SK-N-SH (cell line): ENCODE measurements around the gene PRIM1. TPM values are rescaled to one million over a fixed set of nuclear protein-coding genes. Genes with fewer than 3 reads are reported as not detected.

Source experiments
- CTCF ChIA-PET: fragments of 300-600, 350-600 bp; formaldehyde crosslinking; extraction: SDS; loops from one replicate; lab custom pipeline; 2021; lab: Yijun Ruan, JAX
- POLR2A ChIA-PET: fragments of 350-600 bp; sonication (Branson Sonifier 250); formaldehyde crosslinking; extraction: SDS; loops from one replicate; lab custom pipeline; 2020; ENCODE audit warnings: antibody characterized with exemption, inconsistent platforms; lab: Yijun Ruan, JAX
- DNase-seq: peaks from one replicate; pipeline ENCODE4 v3.0.0; 2012
- H2AFZ ChIP-seq: fragments of 200-600 bp; sonication (generic); 2 replicates; pipeline ENCODE4 v1.8.1; 2016; ENCODE audit warnings: antibody characterized with exemption, mild to moderate bottlenecking, low read depth
- H3F3A ChIP-seq: fragments of 200-600 bp; sonication (generic); replicated peaks from 2 replicates; pipeline ENCODE3; 2016; ENCODE audit warnings: antibody characterized with exemption, mild to moderate bottlenecking; ENCODE audit not compliant: insufficient read depth
- H3K27ac ChIP-seq, 2 experiments: fragments of 200-500 bp in 1 of 2; fragments of 200-600 bp in 1 of 2; sonication (Bioruptor generic) in 1 of 2; sonication (generic), shearing (Covaris generic) in 1 of 2; 2 replicates each; pipeline versions ENCODE4 v1.5.1 to v1.6.1; 2014 to 2016; ENCODE audit warnings: low read depth in 2 of 2, inconsistent platforms in 1 of 2, low read length in 1 of 2, mild to moderate bottlenecking in 1 of 2, mixed read lengths in 1 of 2
- H3K27me3 ChIP-seq: fragments of 200-600 bp; sonication (generic), shearing (Covaris generic); 2 replicates; pipeline ENCODE4 v1.6.1; 2016; ENCODE audit warnings: mixed run types; ENCODE audit not compliant: insufficient read depth
- H3K36me3 ChIP-seq, 2 experiments: fragments of 200-500 bp in 1 of 2; fragments of 200-600 bp in 1 of 2; sonication (Bioruptor generic) in 1 of 2; sonication (generic) in 1 of 2; replicated peaks in 1 of 2; 2 replicates each; pipeline versions ENCODE3 to v1.5.1; 2014 to 2016; ENCODE audit warnings: low read length in 1 of 2, mild to moderate bottlenecking in 1 of 2; ENCODE audit not compliant: insufficient read depth in 2 of 2, control insufficient read depth in 1 of 2
- H3K4me1 ChIP-seq, 2 experiments: fragments of 200-500 bp in 1 of 2; fragments of 200-600 bp in 1 of 2; sonication (Bioruptor generic) in 1 of 2; sonication (generic), shearing (Covaris generic) in 1 of 2; 2 replicates each; pipeline versions ENCODE4 v1.5.1 to v1.6.1; 2014 to 2016; ENCODE audit warnings: low read depth in 1 of 2, low read length in 1 of 2, mixed run types in 1 of 2; ENCODE audit not compliant: insufficient read depth in 2 of 2, control insufficient read depth in 1 of 2
- H3K4me2 ChIP-seq: fragments of 200-600 bp; sonication (generic), shearing (Covaris generic); 2 replicates; pipeline ENCODE4 v1.6.1; 2017; ENCODE audit warnings: mixed run types
- H3K4me3 ChIP-seq, 2 experiments: fragments of 200-500 bp in 1 of 2; fragments of 200-600 bp in 1 of 2; sonication (Bioruptor generic) in 1 of 2; sonication (generic), shearing (Covaris generic) in 1 of 2; 2 replicates each; pipeline versions ENCODE4 v1.5.1 to v1.8.1; 2014 to 2016; ENCODE audit warnings: low read depth in 2 of 2, inconsistent platforms in 1 of 2, low read length in 1 of 2, mild to moderate bottlenecking in 1 of 2, mixed read lengths in 1 of 2, moderate library complexity in 1 of 2
- H3K79me2 ChIP-seq: fragments of 200-600 bp; sonication (generic); 2 replicates; pipeline ENCODE4 v1.8.1; 2017; ENCODE audit warnings: mild to moderate bottlenecking; ENCODE audit not compliant: insufficient read depth
- H3K9ac ChIP-seq: fragments of 200-600 bp; sonication (generic); 2 replicates; pipeline ENCODE4 v1.6.1; 2017; ENCODE audit warnings: mixed run types
- H3K9me2 ChIP-seq: fragments of 200-600 bp; sonication (generic); 2 replicates; pipeline ENCODE4 v1.6.1; 2017; ENCODE audit warnings: mixed run types
- H3K9me3 ChIP-seq: fragments of 200-600 bp; sonication (generic); 2 replicates; pipeline ENCODE4 v1.6.1; 2017; ENCODE audit warnings: mixed run types, mild to moderate bottlenecking, moderate library complexity
- H4K20me1 ChIP-seq: fragments of 200-600 bp; sonication (generic); 2 replicates; pipeline ENCODE4 v1.6.1; 2017; ENCODE audit warnings: mild to moderate bottlenecking, mixed run types; ENCODE audit not compliant: insufficient read depth
- ELF1 ChIP-seq: IDR thresholded peaks from 2 replicates; pipeline ENCODE4 v1.4.0; 2012
- EZH2phosphoT487 ChIP-seq: fragments of 200-600 bp; sonication (generic); IDR thresholded peaks from 2 replicates; pipeline ENCODE4 v1.6.1; 2017; ENCODE audit warnings: low read depth, mixed run types, mild to moderate bottlenecking, antibody characterized with exemption, moderate library complexity, borderline replicate concordance
- FOSL2 ChIP-seq: IDR thresholded peaks from 2 replicates; pipeline ENCODE4 v1.4.0; 2012; ENCODE audit warnings: low read depth, mild to moderate bottlenecking, moderate library complexity, borderline replicate concordance
- FOXM1 ChIP-seq: IDR thresholded peaks from 2 replicates; pipeline ENCODE4 v1.4.0; 2012; ENCODE audit warnings: low read depth, mild to moderate bottlenecking
- JUND ChIP-seq: IDR thresholded peaks from 2 replicates; pipeline ENCODE4 v1.4.0; 2012
- MAX ChIP-seq: IDR thresholded peaks from 2 replicates; pipeline ENCODE4 v1.4.0; 2012; ENCODE audit warnings: low read depth
- MEF2A ChIP-seq: IDR thresholded peaks from 2 replicates; pipeline ENCODE4 v1.4.0; 2012; ENCODE audit warnings: low read depth, borderline replicate concordance
- NFIC ChIP-seq: IDR thresholded peaks from 2 replicates; pipeline ENCODE4 v1.4.0; 2012; ENCODE audit warnings: borderline replicate concordance
- RCOR1 ChIP-seq: fragments of 150-350 bp; IDR thresholded peaks from 2 replicates; pipeline ENCODE4 v1.6.1; 2017; ENCODE audit warnings: antibody characterized with exemption, low read length
- SMC3 ChIP-seq: IDR thresholded peaks from 2 replicates; pipeline ENCODE4 v1.6.1; 2012; ENCODE audit warnings: low read depth, low read length, improper control_type of control experiment
- TAF1 ChIP-seq: IDR thresholded peaks from 2 replicates; pipeline ENCODE4 v1.6.1; 2012; ENCODE audit warnings: low read depth, mild to moderate bottlenecking, low read length, moderate library complexity, borderline replicate concordance
- TCF12 ChIP-seq: IDR thresholded peaks from 2 replicates; pipeline ENCODE4 v1.4.0; 2012
- ZBTB33 ChIP-seq: IDR thresholded peaks from 2 replicates; pipeline ENCODE4 v1.4.0; 2012; ENCODE audit warnings: low read depth, borderline replicate concordance
- WGBS: methylation state at CpG from one replicate; pipeline ENCODE4 v1.1.6; 2017; ENCODE audit warnings: low lambda C conversion rate; 5-methylcytosine and 5-hydroxymethylcytosine counted together
- polyA plus RNA-seq, 3 experiments: library from polyadenylated mRNA; depleted of rRNA; stranded (reverse); fragments of >200 nt; gene quantifications; 2 replicates each; pipeline ENCODE4 v1.2.3, GENCODE V29; 2012
- TF ChIP-seq, protein P1 (sequence below): fragments of 150-350 bp; IDR thresholded peaks from 2 replicates; pipeline ENCODE4 v1.6.1; 2017; ENCODE audit warnings: antibody characterized with exemption, low read length, low read depth, borderline replicate concordance
- TF ChIP-seq, protein P2 (sequence below): IDR thresholded peaks from 2 replicates; pipeline ENCODE4; 2012

Gene PRIM1
- polyA plus RNA-seq, 1 of the 3 experiments (the other 2 are of a cell fraction): 10.9 TPM

DNA sequence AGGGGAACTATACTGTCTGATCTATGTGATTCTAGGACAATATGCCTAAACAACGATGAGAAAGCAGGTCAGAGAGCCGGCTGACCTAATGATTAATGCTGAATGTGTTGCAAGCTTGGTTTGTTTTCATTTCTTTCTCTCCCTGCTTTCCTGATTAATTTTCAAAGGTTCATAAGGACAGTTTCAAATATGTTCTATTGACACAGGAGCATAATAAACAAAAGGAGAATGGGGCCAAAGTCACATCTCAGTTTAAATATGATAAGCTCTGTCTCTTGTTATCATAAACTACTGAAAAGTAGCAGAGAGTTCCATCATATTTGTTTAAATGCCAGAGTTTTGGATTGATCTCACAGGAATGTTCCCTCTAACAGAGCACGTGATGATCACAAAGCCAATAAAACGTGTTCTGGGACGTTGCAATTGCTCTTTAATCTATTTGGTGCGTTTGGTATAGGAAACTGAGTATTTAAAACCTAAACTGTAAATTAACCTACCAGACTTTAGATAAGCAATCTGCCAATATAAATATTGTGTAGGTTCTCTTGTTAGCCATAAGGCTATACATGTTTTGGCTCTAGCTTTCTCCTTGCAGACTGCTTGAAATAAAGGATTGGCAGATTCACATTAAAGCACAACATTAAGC lies 7.3 kb upstream of the PRIM1 start:
- DNase-seq: no peak
- H3K27me3 ChIP-seq: no peaks in the 10 kb centered on the region
- H3K4me2 ChIP-seq: no peak overlapping the region
- H3K79me2 ChIP-seq: no peaks in the 10 kb centered on the region
- H3K4me3 ChIP-seq: no peak overlapping the region
- no peaks in the 10 kb centered on the region for H3F3A ChIP-seq
- no peak for TF ChIP-seq JUND
- no peak for TF ChIP-seq NFIC
- TF ChIP-seq RCOR1: no peak
- no peak for TF ChIP-seq MEF2A
- TF ChIP-seq, protein P1, sequence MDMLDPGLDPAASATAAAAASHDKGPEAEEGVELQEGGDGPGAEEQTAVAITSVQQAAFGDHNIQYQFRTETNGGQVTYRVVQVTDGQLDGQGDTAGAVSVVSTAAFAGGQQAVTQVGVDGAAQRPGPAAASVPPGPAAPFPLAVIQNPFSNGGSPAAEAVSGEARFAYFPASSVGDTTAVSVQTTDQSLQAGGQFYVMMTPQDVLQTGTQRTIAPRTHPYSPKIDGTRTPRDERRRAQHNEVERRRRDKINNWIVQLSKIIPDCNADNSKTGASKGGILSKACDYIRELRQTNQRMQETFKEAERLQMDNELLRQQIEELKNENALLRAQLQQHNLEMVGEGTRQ: no peak
- TF ChIP-seq MAX: no peak
- no peak for TF ChIP-seq FOSL2
- TF ChIP-seq EZH2phosphoT487: no peak
- no peak for TF ChIP-seq TAF1
- TF ChIP-seq SMC3: no peak
- no peak for TF ChIP-seq FOXM1
- no peak for TF ChIP-seq ZBTB33
- TF ChIP-seq, protein P2, sequence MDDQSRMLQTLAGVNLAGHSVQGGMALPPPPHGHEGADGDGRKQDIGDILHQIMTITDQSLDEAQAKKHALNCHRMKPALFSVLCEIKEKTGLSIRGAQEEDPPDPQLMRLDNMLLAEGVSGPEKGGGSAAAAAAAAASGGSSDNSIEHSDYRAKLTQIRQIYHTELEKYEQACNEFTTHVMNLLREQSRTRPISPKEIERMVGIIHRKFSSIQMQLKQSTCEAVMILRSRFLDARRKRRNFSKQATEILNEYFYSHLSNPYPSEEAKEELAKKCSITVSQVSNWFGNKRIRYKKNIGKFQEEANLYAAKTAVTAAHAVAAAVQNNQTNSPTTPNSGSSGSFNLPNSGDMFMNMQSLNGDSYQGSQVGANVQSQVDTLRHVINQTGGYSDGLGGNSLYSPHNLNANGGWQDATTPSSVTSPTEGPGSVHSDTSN: no peak
- no peak for TF ChIP-seq TCF12
- TF ChIP-seq ELF1: no peak
- TF ChIP-seq, all 33 proteins: peak for 0
- no peaks in the 10 kb centered on the region for H3K36me3 ChIP-seq
- H3K27ac ChIP-seq: no peak overlapping the region
- no peak overlapping the region for H3K9ac ChIP-seq
- H3K9me3 ChIP-seq: no peaks in the 10 kb centered on the region
- no peaks in the 10 kb centered on the region for H3K9me2 ChIP-seq
- 64% methylated on average over 6 of the region's 6 CpGs for WGBS
- ChIA-PET POLR2A (no interaction called here), CTCF (interaction anchor here (1.1 to 5.1 kb wide), 4 partner anchors 228 to 416 kb away, joined by 3 to 60 read pairs (median 4); no protein-coding TSS in a partner anchor)
- no peaks in the 10 kb centered on the region for H4K20me1 ChIP-seq
- H2AFZ ChIP-seq: no peak overlapping the region
- H3K4me1 ChIP-seq: no peaks in the 10 kb centered on the region
